K562 (cell line): ENCODE measurements around the gene C2. TPM values are rescaled to one million over a fixed set of nuclear protein-coding genes. Genes with fewer than 3 reads are reported as not detected.

Experiments
- CBX1 ChIP-seq: sonication (generic); IDR thresholded peaks from 2 replicates; pipeline ENCODE4 v1.6.1; 2016; ENCODE audit warnings: antibody characterized with exemption, low read depth, mild to moderate bottlenecking
- COPS2 ChIP-seq: fragments of 450-650 bp; conservative IDR thresholded peaks from 2 replicates; pipeline ENCODE4 v1.6.1; 2016; ENCODE audit warnings: mild to moderate bottlenecking, moderate library complexity
- ELF4 ChIP-seq: fragments of 450-650 bp; formaldehyde crosslinking; IDR thresholded peaks from 2 replicates; pipeline ENCODE4 v1.4.0; 2022; ENCODE audit warnings: missing genetic modification characterization
- HDAC1 ChIP-seq, 2 experiments: fragments of 450-650 bp; IDR thresholded peaks; 2 replicates each; pipeline ENCODE4 v1.6.1; 2016 to 2017; ENCODE audit warnings: inconsistent platforms in 1 of 2, mild to moderate bottlenecking in 1 of 2, moderate library complexity in 1 of 2
- IRF1 ChIP-seq: sonication (generic); formaldehyde crosslinking; IDR thresholded peaks from 2 replicates; pipeline ENCODE4 v1.8.0; 2022; ENCODE audit warnings: missing genetic modification reagents, mild to moderate bottlenecking, borderline replicate concordance
- KAT7 ChIP-seq: sonication (generic); formaldehyde crosslinking; IDR thresholded peaks from 2 replicates; pipeline ENCODE4 v1.8.0; 2022; ENCODE audit warnings: missing genetic modification reagents, mild to moderate bottlenecking, borderline replicate concordance
- NFYB ChIP-seq: IDR thresholded peaks from 2 replicates; pipeline ENCODE4 v1.6.1; 2011; ENCODE audit warnings: mild to moderate bottlenecking, moderate library complexity; ENCODE audit not compliant: insufficient read length; ENCODE audit errors: extremely low read depth
- NR0B1 ChIP-seq: fragments of 450-650 bp; IDR thresholded peaks from one replicate; pipeline ENCODE4 v1.6.1; 2018; ENCODE audit warnings: mild to moderate bottlenecking, moderate library complexity; ENCODE audit not compliant: partially characterized antibody
- PML ChIP-seq: IDR thresholded peaks from 2 replicates; pipeline ENCODE4 v1.6.1; 2012; ENCODE audit warnings: low read length, inconsistent platforms
- POU5F1 ChIP-seq: fragments of 150-350 bp; IDR thresholded peaks from 2 replicates; pipeline ENCODE4 v1.6.1; 2014; ENCODE audit warnings: borderline replicate concordance, low read length, low read depth, mild to moderate bottlenecking; ENCODE audit not compliant: partially characterized antibody
- RAD51 ChIP-seq: fragments of 450-650 bp; IDR thresholded peaks from 2 replicates; pipeline ENCODE4 v1.7.1; 2016; ENCODE audit warnings: low read depth, mild to moderate bottlenecking, borderline replicate concordance
- RNF2 ChIP-seq: sonication (generic); IDR thresholded peaks from 2 replicates; pipeline ENCODE4 v1.6.1; 2016
- SAP30 ChIP-seq: fragments of 200-600 bp; sonication (generic); IDR thresholded peaks from 2 replicates; pipeline ENCODE4 v1.6.1; 2012; ENCODE audit warnings: borderline replicate concordance, low read depth, mild to moderate bottlenecking, moderate library complexity, low read length, control low read depth, inconsistent platforms; ENCODE audit not compliant: insufficient read depth, poor library complexity, severe bottlenecking
- SMARCA4 ChIP-seq: fragments of 450-650 bp; IDR thresholded peaks from 2 replicates; pipeline ENCODE4 v1.6.1; 2016
- TFE3 ChIP-seq: fragments of 450-650 bp; formaldehyde crosslinking; IDR thresholded peaks from 2 replicates; pipeline ENCODE4 v1.4.0; 2020; ENCODE audit warnings: mild to moderate bottlenecking, mixed read lengths
- ZEB2 ChIP-seq: fragments of 450-650 bp; IDR thresholded peaks from 2 replicates; pipeline ENCODE4 v1.6.1; 2016
- ZNF253 ChIP-seq: fragments of 250-450 bp; sonication (Bioruptor Pico); conservative IDR thresholded peaks from 2 replicates; pipeline ENCODE4 v1.6.1; 2021; ENCODE audit warnings: mild to moderate bottlenecking
- ZNF639 ChIP-seq, 2 experiments: fragments of 200-800 bp in 1 of 2; sonication (Bioruptor generic) in 1 of 2; sonication (generic) in 1 of 2; formaldehyde crosslinking in 1 of 2; IDR thresholded peaks in 1 of 2; conservative IDR thresholded peaks in 1 of 2; 2 replicates each; pipeline versions ENCODE4 v1.5.0 to v1.6.1; 2016 to 2020; ENCODE audit warnings: missing compliant biosample characterization in 1 of 2, missing genetic modification characterization in 1 of 2, missing genetic modification reagents in 1 of 2
- ZNF707 ChIP-seq: fragments of 250-450 bp; sonication (Bioruptor Pico); conservative IDR thresholded peaks from 2 replicates; pipeline ENCODE4 v1.8.0; 2022; ENCODE audit warnings: inconsistent platforms, mild to moderate bottlenecking, moderate library complexity
- ZNF79 ChIP-seq: fragments of 250-450 bp; sonication (Bioruptor Pico); IDR thresholded peaks from 2 replicates; pipeline ENCODE4 v1.4.0; 2020; ENCODE audit warnings: low read depth, mild to moderate bottlenecking, moderate library complexity
- ZSCAN32 ChIP-seq: fragments of 450-650 bp; formaldehyde crosslinking; IDR thresholded peaks from 2 replicates; pipeline ENCODE4 v1.4.0; 2020; ENCODE audit warnings: mild to moderate bottlenecking, moderate library complexity
- polyA plus RNA-seq, 8 experiments: library from polyadenylated mRNA; depleted of rRNA in 4 of 8; stranded (reverse) in 5 of 8; unstranded in 3 of 8; fragments of >200 nt; fragmentation: Nextera tagmentation in 2 of 8; fragmentation: Illumina TruSeq in 1 of 8; extraction: Ambion mirVana in 2 of 8; extraction: Trizol in 1 of 8; gene quantifications; 2 replicates each; pipeline versions ENCODE4 v1.2.1 to v1.2.3, GENCODE V29; 2011 to 2014; ENCODE audit warnings: inconsistent platforms in 1 of 8, missing spikeins in 1 of 8
- total RNA-seq, 7 experiments: library from RNA; depleted of rRNA in 6 of 7; stranded (reverse); fragments of >200 nt in 6 of 7; fragmentation: Illumina TruSeq in 2 of 7; extraction: Trizol in 2 of 7; gene quantifications; 2 replicates each; pipeline versions ENCODE4 v1.2.1 to v1.2.3, GENCODE V29; 2011 to 2021; ENCODE audit warnings: low replicate concordance in 1 of 7

The C2 gene
- total and polyA plus RNA-seq, 9 of the 15 experiments (the other 6 are each of a cell fraction or from before 2014, with no cell fraction given): 0.05 to 1.1 (median 0.39) TPM; not detected in 1

GRCh38 chr6:31897612-31898382 lies 29.7 kb upstream of the C2 start, which contains the start of gene EHMT2 (continued):
- TF ChIP-seq ZNF639 (CRISPR knock-in tag; conservative IDR thresholded peaks at IDR 0.05 in 1 of 2, IDR thresholded peaks at IDR 0.05 in 1 of 2) (peak in 1 of 2 experiments; percentile 97; a peak in 2 of 4 replicates), SMARCA4 (0 out of 2 replicates have a peak, but pooled peaks have one; percentile 9), KAT7 (0 out of 2 replicates have a peak, but pooled peaks have one; percentile 98), RNF2 (no peak), HDAC1 (IDR thresholded peaks at IDR 0.05) (peak in 1 of 2 experiments; percentile 40; a peak in 1 of 4 replicates), RAD51 (peak; percentile 91), ZNF253 (no peak), ZNF707 (CRISPR knock-in tag) (no peak), ZSCAN32 (no peak), SAP30 (peak; percentile 53), COPS2 (no peak), IRF1 (no peak), ELF4 (CRISPR knock-in tag) (no peak), ZNF79 (CRISPR knock-in tag) (no peak), NFYB (no peak), NR0B1 (no peak), TFE3 (CRISPR knock-in tag) (peak; percentile 93), ZEB2 (peak; percentile 46; the same call in 1 of the 2 replicates), CBX1 (no peak), PML (peak; percentile 74; the same call in 1 of the 2 replicates), POU5F1 (no peak)
